NCI-H510A treated with DMSO at 0.1 percent for 48 hours (cell line): Measurements from ENCODE around the gene AHR.

Experiments used
- DNase-seq: peaks from one replicate; lab custom pipeline; 2025; lab: John Stamatoyannopoulos, UW

The AHR gene

DNA sequence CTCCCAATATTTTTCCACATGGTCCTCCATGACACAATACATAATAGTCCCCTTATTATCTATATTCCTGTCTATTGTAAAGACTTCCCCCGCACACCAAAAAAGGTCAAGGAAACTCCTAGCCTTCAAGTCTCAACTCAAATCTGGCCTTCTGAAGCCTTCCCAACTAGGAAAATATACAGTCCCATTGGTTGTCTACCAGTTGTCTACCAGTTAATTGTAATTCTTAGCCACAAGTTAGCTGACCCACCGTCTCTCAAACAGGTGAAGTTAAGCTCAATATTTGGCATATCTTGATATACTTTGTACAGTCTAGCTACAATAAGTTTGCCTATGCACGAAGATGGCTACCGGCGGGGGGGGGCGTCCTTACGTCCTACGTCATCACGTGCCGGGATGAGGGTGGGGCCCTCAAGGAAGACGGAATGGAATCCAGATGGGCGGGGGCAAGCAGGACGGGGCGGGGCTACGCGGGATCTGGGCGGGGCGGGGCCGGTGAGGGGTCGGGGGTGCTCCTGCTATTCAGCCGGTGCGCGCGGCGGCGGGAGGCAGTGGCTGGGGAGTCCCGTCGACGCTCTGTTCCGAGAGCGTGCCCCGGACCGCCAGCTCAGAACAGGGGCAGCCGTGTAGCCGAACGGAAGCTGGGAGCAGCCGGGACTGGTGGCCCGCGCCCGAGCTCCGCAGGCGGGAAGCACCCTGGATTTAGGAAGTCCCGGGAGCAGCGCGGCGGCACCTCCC is at the start of gene AHR:
TSS of gene AHR (plus strand) at position 551 of the 738 bp plus-strand sequence. CDS start 613 bp downstream, outside the sequence.
- DNase-seq = peak; percentile 88

DNA sequence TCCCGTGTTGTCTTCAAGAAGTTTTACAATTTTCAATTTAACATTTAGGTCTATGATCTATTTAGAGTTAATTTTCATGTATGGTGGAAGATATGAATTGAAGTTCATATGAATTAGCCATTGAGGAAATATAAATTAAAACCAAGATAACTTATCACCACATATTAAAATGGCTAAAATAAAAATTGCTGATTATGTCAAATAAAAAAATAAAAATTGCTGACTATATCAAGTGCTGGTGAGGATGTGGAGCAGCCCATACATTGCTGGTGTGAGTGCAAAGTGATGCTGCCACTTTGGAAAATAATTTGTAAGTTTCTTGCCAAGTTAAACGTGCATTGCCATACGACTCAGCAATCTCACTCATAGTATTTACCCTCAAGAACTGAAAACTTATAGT is 44.6 kb upstream of the AHR start:
- no peak for DNase-seq

- DNase-seq = no peak
These were observed 42.5 kb upstream of the AHR start for GRCh38 chr7:17255926-17256325.

GRCh38 chr7:17256375-17256774 is 42.1 kb upstream of the AHR start:
- DNase-seq = no peak

DNA sequence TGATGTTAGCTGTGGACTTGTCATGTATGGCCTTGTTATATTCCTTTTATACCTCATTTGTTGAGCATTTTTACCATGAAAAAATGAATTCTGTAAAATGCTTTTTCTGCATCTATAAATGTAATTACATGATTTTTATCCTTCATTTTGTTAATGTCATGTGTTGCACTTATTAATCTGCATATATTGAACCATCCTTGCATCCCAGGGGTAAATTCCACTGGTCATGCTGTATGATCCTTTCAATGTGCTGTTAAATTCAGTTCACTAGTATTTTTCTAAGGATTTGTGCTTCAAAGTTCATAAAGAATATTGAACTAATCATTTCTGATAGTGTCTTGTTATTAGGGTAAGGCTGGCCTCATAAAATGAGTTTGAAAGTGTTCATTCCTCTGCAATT is 31.9 kb upstream of the AHR start:
- DNase-seq = no peak

DNA sequence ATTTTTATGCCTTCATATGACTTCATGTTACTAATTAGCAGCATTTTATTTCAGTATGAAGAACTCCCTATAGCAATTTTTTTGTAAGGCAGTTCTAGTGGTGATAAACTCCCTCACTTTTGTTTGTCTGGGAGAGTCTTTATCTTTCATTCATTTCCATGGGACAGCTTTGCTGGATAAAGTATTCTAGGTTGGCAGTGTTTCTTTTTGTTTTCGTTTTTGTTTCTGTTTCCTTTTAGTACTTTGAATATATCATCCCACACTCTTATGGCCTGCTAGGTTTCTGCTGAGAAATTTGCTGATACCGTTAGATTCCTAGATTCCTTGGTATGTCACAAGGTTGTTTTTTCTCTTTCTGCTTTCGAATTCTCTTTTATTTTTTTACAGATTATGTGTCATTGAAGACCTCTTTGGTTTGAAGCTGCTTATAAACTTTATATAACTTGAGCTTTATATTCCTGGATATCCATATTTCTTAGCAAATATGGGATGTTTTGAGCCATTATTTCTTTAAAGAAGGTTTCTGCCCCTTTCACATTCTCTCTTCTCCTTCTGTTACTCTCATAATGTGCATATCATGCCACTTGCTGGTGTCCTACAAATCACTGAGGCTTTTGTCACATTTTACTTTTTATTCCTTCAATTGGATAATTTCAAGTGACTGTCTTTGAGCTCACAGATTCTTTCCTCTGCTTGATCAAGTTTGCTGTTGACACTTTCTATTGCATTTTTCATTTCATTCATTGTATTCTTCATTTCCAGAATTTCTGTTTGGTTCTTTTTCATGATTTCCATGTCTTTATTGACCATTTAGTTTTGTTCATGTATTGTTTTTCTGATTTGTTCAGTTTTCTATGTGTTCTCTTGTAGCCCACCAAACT is 28.9 kb upstream of the AHR start:
- no peak for DNase-seq

DNA sequence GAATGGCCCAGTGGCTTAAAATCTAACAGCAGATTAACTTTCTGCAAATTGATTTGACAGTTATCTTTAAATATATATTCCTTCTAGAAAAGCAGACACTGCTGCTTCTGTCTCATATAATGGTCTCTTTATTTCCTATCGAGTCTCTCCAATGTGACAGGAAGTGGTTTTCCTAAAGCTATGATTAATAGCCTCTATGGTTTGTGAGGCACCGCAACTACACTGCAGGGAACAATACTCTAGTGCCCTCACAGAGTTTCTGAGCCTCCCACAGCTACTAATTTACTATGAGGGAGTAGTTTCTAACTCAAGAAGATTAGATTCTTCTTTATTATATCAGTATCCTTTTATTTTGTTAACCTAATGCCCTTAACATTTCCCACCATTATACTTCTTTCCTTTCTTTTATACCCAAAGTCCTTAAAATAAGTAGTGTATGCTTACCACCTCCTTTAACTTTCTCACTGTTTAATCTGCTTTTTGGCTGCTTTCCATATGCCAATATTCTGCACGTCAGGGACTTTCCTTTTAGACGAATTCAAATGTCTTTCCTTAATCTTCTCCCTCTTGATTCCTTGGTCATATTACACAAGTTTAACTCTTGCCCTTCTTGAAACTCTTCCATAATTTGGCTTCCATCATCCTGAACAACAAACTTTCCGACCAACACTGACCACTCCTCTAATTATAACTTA is 23.8 kb upstream of the AHR start:
- DNase-seq = peak; percentile 19

DNA sequence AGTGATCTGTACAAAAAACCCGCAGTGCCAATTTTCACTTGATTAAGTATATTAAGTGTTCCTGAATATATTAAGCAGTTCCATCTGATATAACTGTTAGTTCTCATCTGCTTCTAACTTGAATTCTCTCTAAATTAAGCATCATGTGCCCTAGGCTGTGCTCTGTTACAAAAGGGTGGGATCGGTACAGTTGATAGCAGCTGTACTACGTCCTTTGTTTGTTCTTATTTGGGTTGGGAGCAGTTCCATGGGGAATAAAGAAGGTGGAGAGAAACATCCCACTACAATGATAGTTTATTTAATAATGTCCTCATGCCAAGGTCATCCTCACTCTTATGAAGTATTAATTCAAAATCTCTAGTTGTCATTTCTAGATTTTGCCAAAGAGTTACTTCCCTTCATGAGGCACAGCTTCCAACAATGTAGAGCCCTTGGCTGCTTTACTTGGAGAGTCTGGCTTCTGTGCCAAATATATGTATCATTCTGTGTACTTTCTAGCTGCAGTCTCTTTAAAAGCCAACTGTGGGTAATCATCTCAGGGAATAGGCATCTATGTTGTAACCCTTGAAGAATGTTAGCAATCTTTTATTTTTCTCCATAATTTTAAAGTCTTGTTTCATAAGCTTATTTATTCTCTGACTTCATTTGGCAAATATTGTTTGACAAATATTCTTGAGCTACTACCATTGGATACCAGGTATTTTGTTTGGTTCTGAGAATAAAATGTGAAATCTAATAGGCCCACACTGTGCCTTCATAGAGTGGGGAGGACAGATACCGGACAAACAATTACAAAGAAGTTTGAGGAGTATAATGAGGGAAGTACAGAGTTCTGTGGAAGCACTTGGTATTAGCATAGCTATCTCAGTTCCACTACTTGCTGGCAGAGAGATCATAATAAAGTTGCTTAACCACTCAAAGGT is 22.4 kb upstream of the AHR start:
- DNase-seq = no peak

- DNase-seq = no peak
These were observed 19.4 kb upstream of the AHR start for GRCh38 chr7:17279061-17279460.

DNA sequence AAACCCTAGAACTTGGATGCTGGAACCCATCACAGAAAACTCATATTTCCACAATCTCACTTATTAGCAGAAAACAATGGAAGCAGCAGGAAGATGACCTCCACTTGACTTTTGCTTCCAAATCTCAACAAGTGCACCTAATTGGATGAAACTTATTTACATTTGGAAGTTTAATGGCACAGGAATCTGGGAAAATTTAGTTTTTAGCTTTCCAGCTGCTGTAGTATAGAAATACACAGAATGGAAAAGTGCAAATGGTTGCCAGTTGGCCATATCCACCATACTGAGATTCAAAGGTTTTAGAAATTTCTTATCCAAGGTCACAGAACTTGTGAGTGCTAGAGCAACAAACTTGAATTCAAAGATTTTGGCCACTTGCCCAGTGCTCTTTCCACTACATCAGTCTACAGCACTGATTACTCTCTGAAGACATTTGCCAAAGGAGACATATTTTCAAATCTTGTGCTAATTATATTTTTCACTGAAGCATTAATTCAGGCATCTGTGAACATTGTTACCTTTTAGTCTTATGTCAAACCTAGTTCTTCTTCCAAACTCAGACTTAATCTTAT is 9.3 kb upstream of the AHR start:
- DNase-seq = no peak

DNA sequence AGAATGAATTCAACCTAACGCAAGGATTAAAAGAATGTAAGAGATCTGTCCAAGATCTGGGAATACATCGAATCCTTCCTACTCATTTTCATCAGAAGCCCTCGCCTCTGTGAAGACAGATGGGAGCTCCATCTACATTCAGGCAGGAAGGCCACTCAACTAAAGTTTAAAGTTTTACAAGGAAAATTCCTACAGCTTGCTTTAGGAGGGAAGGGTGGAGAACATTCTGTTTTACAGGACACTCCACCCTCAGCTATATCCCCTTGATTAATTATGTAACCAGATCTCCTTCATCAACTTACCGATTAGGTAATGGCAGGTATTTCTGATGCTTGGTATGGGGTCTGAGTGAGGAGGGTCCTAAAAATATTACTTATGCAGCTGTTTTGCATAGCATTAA is 5.6 kb upstream of the AHR start:
- no peak for DNase-seq

GRCh38 chr7:17293481-17293880 is 5.0 kb upstream of the AHR start:
- no peak for DNase-seq

DNA sequence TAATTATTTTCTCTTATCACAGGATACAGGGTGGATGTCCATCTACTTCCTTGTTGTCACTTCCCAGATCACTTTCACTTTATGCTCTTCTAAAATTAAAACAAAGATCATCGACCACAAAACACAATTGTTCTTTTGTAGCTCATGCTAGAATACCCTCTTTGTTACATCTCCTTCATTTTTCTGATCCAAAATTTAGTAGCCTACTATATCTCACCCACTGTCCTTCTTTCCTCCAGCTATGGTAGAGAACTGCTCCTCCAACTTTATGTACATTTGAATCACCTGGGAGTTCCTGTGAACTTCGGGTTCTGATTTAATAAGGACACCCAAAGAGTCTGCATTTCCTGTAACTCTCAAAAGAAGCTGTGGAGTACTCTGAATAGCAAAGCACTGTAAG is 1.2 kb upstream of the AHR start:
- DNase-seq = no peak

DNA sequence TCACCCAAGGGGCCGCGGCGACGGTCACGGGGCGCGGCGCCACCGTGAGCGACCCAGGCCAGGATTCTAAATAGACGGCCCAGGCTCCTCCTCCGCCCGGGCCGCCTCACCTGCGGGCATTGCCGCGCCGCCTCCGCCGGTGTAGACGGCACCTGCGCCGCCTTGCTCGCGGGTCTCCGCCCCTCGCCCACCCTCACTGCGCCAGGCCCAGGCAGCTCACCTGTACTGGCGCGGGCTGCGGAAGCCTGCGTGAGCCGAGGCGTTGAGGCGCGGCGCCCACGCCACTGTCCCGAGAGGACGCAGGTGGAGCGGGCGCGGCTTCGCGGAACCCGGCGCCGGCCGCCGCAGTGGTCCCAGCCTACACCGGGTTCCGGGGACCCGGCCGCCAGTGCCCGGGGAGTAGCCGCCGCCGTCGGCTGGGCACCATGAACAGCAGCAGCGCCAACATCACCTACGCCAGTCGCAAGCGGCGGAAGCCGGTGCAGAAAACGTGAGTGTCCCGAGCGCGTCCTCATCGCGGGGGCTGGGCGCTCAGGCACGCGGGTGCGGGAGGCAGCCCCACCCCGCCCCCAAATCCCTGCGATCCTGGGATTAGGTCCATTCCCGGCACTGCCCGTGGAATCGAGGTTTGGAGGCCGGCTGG is 509 bp downstream of the AHR start:
- peak; percentile 71 for DNase-seq

DNA sequence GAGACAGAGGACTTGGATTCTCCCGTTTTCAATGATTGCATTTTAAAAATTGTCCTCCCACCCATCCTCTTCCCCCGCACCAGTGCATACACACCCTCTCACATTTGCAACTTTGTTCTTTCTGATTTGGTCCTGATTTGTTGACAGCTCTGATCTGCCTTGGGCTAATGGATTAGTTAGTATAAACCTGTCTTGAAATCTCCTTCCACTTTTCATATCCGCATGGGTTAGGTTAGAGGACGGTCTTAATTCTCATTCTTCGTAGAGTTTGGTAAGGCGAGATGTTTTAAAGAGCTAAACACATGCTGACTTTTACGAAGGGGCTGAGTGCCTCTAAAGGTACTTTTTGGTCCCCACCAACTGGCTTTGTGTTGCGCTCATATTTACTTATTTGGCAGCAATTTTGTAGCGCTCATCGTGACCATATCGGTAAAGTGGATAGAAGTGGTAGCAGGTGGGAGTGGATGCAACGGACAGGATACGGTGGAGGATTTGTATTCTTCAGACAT is 1.1 kb downstream of the AHR start:
- DNase-seq = peak; percentile 53

GRCh38 chr7:17300012-17300411 is 1.6 kb downstream of the AHR start:
- no peak for DNase-seq

GRCh38 chr7:17300437-17300836 is 2.0 kb downstream of the AHR start:
- DNase-seq = no peak

GRCh38 chr7:17301471-17302456 is 3.3 kb downstream of the AHR start:
- DNase-seq = peak; percentile 66

DNA sequence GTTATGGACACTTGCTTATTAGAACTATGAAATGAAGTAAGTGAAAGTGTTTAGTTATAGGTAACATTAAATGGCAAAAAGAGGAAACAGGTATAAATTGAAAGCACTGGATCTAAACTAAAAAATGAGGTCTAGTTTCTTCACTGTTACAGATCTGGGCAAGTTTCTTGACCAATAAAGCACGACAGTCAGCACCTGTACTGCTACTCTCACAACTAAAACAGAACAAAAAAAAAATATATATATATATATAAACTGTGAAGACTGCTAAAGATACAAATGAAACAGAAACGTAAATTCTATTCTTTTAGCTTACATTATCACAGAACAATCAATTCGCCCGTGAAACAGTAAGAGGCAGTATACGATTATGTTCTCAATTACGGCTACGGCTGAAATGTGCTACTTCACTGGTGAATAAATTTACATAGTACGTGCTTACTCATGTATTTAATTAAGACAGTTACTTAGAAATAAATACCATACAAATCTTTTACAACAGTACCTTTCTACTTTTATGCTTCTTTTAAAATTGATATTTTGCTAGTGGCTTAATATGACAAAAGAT is 4.2 kb downstream of the AHR start:
- peak; percentile 54 for DNase-seq
